Esophagus mucosa (tissue), 1 donor: ENCODE data around the gene YKT6. TPM values are rescaled to one million over a fixed set of nuclear protein-coding genes. Genes with fewer than 3 reads are reported as not detected.
A peak's percentile ranks its signal among the peaks of the same experiment; 100 is the strongest.
"Not testable (repeated sequence)": the region's sequence is repeated elsewhere in the genome, so short reads cannot be mapped to it uniquely, and the experiment has no call there.

Experiments
- ATAC-seq: fragments of 200-7000 bp; cut with Tn5 transposase; one replicate; pipeline ENCODE4 v1.9.1; 2020
- total RNA-seq: library from RNA; stranded (reverse); gene quantifications from one replicate; pipeline ENCODE4 v1.2.4, GENCODE V29; 2023
- donor health status: DM: yes; HTN: yes; CAD: no.

YKT6 gene
- total RNA-seq: 65.2 TPM

- peak; percentile 99 for ATAC-seq
Observed at GRCh38 chr7:44200699-44201461, at the start of gene YKT6. TSS of gene YKT6 (plus strand) at chr7:44200978. CDS start at chr7:44201136, 158 bp downstream.

DNA sequence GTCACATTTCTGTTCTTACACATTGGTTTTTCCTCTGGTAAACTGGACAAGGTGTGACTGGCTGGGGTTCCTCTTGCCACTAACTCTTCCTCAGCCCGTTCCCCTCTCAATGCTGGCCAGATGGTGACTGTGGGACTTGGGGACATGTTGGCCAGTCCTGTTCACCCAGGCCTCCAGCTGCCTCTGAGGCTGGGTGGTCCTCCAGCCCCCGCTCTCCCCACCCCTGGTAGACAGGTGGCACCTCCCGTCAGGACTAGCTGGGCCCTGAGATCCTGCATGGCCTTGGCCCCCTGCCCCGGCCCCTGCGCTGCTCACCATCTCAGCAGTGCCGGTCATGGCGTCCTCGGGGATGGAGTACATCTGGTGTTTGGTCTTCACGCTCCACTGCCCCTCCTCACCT lies 48.8 kb upstream of the YKT6 start:
- no peak for ATAC-seq

DNA sequence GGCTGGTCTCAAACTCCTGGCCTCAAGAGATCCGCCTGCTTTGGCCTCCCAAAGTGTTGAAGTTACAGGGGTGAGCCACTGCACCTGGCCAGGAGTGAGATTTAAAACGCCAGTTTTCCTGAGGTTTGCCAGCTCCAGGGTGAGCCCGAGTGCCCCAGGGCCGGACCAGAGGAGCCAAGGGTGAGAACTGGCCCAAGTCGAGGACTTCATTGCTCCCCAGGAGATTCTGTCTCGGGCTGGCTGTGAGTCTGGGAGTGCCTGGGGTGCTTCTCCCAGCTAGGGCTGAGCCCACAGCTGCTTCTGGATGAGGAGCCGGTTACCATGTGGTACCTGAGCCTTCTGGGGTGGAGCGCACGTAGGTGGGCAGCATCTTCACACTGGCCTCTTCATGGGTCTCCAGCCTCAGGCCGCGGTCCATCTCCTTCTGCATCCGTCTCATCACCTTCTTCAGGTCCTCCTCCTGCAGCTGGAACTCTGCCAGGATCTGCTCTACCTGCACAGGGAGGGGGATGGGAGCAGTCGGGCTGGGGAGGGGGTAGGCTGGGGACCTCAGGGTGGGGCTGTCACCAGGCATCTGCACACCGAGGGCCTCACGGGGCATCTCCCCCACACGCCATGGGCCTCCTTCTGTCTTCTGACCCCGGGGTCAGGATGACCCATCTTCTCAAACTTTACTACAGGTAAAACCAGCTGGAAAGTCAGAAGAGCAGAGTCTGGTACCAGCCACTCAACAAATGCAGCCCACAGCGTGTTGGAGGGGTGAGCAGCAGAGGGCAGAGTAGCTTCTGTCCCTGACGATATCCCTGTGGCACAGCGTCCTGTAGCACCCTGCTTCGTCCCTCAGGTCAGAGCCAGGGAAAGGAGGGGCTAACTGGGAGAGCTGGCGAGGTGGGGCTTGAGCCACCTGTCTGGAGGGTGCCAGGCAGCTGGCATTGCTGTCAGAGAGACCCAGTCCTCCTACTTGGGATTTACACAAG lies 47.5 kb upstream of the YKT6 start:
- ATAC-seq: no peak

GRCh38 chr7:44153948-44154335 lies 46.8 kb upstream of the YKT6 start:
- ATAC-seq: no peak

DNA sequence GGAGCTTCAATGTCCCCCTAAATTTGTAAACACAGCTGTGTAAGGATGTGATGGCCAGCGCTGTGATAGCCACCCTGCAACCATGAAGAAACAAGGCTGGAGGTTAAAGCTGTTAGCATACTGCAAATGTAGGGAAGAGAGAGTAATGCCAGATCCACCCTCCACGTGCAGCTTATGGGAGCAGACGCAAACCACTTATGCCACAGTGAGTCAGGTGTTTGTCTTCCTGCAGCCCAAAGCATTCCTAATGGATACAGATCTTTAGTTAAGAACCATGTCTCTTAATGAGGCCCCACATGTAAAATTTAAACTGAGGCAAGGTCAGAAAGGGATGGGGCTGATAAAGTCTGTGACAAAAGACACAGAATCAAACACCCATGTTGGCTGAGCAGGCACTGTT lies 46.1 kb upstream of the YKT6 start:
- no peak for ATAC-seq

DNA sequence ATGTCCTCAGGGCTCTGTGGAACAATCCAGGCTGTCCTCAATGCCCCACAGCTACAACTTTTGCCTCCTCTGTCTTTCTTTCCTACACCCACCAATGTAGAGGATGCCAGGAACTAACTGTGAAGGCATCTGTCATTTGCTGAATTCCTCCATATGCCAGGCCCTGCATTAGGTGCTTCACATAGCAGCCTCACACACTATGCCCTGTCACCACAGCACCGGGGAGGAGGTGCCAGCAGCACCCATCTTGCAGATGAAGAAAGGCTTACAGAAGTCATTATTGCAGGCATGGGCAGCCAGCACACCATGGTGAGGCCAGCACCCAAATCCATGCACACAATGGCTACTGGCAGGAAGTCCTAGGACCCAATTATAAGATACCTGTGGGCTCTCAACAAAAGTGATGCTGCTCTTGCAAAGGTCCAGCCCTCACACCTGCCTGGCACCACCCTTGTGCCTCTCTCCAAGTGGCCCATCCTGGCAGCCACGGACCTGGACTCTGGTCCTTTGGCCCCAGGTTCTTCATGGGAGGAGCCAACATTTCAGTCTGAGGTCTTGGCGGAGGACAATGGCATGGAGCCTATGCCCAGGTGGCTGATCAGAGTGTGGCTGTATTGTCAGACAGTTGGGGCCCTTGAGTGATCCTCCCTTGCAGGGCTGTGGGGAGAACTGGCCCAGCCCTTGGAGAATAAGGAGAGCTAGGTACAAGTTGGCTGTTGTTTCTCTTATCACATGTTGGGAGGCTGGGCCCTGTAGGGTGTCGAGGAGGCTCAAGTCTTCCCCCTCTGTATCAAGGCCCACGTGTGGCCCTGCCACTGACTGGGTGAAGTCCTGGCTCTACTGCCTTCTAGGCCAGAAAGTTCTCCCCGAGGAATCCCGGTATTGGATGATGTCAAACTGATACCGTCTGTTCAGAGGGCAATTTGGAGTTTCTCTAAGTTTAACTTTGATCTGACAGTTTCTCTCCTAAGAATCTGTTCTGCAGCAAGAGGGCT lies 45.3 kb upstream of the YKT6 start:
- no peak for ATAC-seq

DNA sequence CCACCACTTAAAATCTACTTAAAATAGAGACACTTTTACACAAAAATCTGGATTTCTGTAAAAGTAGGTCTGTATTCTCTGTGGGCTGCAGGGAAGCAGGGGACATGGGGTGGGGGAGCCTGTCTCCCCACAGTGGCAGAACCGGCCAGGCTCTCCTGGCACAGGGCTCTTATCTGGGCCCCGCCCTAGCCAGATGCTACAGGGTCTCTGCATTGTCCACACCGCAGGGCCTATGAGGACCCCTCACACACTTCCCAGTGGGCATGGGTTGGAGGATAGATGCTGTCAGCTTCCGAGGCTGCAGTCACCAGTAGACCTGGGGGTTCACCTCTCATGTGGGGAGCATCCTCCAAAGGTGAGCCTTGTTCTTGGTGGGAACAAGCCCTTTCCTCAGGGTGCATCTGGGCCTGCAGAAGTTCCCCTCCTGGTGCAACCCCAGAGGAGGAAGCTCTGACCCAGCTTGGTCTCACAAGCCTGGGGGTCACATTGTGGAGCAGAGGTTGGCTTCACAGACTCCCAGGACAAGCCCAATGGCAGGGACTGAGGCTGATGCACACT lies 44.2 kb upstream of the YKT6 start:
- no peak for ATAC-seq

DNA sequence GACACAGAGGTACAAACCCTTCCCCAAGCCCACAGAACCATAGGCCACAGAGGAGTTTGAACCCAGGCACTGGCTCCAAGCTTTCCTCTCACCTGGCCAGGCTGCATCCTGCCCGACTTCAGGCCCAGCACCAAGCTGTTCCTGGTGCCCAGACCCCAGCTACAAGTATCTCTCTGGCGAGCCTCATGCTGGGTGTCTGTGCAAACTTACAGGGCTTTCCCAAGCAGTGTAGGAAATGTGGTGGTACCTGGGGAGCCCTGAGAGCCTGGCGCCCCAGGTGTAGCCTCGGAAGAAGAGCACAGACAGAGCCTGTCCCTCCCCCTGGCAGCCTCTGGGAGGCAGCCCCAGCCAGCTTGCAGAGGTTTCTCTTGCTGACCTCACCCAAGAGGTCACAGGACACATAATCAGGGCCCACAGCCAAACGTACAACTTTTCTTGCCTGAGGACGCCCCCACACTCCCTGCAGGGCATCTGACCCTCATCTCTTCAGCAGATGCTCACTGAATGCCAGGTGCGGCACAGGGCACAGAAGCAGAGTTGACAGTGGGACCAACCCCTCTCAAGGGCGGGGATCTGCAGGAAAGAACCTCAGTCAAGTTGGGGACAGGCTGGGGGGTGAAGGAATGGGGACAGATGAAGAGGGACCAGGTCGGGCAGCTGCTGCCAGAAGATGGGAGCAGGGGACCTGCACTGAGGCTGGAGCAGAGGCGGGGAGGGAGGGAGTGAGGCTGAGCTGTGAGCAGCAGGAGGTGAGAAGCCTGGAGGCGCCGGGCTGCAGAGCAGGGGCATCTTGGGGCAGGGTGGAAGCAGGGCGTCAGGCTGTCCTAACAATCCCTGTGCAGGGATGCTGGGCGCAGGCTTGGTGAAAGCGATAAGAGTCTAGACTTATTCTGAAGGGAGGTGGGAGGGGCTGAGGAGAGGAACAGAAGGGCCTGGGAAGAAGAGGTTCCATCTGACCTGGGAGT lies 43.4 kb upstream of the YKT6 start:
- no peak for ATAC-seq

DNA sequence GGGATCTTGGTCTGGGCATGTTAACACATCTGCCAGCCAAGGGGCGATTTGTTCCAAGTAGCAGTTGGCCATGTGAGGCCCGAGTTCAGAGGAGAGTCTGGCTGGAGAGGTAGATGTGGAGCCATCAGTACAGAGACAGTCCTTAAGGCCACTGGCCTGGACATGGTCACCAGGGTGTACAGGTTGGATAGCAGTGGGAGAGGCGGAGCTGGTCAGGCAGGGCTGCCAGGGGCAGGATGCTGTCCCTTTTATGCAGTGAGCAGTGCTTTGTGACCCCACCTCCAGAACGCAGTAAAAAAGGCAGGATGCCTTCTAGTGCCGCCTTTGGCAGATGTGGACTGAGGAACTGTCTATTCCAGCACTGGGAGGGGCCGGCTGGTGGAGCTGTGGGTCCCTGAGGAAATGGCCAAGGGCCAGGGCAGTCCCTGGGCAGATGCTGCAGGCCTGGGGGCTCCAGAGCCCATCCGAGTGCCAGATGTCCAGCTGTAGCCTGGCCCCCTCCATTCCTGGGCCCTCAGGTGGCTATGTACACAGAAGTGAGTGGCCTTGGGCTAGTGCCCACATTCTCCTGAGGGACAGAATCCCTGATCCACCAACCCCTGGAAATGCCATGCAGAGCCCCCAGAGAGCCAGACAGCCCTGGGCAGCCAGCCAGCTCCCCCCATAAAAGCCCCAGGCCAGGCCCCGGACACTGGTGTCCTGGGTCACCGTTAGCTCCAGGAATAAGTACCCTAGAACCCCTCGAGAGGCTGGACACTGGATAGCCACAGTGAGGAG lies 42.5 kb upstream of the YKT6 start:
- ATAC-seq: no peak

DNA sequence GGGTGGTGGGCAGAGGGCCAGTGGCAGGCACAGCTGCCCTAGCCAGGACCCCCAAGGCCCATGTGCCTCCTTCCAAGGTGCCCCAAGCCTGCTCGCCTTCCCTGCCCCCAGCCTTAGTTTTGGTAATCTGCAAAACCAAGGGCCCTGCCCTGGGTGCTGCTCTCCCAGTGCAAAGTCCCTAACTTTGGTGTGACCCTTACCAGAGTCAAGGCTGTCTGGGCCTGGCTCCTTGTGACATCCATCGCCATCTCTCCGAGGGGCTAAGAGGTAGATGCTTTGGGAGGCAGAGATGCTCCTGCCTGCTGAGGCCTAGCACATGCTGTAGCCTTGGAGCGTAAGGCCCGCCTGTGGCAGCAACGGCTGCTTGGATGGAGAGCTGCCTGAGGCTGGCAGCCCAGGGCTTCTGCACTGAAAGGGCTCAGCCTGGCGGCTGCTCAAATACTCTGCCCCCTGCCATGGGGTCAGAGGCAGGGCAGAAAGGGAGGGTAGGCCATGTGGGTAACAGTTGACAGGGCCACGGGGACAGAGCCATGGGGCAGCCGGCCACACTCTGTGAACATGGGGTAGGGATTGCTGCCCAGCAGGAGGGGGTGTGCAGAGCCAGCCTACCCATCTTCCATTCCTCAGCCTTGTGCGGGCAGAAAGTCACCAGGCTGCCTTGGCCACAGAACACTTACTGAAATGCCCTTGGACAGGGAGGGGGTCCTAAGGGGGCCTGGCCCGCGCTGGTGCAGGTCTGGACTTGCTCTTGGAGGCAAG lies 41.7 kb upstream of the YKT6 start:
- no peak for ATAC-seq

- no peak for ATAC-seq
Observed at GRCh38 chr7:44159824-44160630, 40.8 kb upstream of the YKT6 start.

DNA sequence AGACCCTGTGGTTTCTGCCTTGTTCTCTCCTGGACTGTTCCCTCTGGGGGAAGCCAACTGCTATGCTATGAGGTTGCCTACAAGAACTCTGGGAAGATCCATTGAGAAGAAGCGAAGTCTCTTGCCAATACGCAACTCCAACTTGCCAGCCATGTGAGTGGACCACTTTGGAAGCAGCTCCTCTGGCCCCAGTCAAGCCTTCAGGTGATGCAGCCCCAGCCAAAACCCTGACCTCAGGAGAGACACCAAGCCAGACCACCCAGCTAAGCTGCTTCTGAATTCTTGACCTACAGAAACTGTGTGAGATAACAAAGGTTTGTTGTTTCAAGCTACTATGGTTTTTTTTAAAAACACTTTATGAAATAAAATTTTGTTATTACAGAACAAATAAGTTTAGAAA lies 39.4 kb upstream of the YKT6 start:
- no peak for ATAC-seq

GRCh38 chr7:44162179-44162578 lies 38.6 kb upstream of the YKT6 start:
- ATAC-seq: no peak

DNA sequence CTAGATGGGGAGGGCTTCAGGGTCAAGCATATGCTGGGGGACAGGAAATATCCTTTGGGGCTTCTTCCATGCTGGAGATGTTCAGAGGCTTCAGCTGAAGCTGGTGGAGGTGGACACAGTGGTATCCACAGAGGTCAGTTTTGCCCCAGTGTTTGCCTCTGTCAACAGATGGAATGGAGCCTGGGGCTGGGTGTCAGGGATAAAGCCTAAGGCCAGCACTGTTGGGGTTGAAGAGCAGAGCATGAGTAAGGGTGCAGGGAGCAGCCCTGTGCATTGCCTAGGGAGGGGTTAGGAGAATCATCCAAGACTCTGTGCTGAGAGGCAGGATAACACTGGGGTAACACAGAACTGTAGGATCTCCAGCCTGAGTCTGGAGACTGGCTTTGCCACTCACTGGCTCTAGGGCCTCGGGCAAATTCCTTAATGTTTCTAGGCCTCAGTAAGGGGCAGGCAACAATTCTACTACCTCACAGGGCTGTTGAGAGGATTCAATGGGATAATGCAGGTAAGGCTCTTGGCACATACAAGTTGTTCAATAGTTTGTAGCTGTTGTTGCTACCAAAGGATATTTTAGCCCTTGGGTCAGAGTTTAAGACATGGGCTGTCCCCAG lies 37.9 kb upstream of the YKT6 start:
- no peak for ATAC-seq

DNA sequence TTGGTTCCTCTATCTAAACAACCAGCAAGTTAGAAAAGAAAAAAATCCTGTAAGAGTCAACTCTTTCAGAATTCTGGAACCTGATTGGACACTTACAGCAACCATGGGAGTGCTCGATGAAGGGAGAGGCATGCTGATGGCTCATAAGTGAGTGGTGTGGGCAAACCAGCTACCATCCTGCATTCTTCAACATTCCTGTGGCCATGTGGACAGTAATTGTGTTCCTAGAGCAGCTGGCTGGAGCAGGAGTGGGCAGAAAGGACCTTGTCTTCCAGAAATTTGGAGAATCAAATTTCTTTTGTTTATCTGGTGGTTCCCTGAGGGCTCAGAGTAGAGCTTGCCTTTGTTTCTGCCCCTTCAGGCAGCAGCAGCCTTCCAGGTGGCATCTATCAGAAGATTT lies 37.2 kb upstream of the YKT6 start:
- ATAC-seq: peak; percentile 61

DNA sequence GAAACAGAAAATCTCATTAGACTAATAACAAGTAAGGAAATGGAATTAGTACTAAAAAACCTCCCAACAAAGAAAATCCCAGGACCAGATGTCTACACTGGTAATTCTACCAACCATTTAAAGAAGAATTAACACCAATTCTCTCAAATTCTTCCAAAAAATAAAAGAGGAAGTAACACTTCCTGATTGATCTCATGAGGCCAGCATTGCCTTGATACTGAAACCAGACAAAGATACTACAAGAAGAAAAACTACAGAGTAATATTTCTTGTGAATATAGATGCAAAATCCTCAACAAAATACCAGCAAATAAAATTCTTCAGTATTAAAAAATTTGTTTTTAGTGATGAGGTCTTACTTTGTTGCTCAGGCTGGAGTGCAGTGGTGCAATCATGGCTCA lies 32.9 kb upstream of the YKT6 start:
- no peak for ATAC-seq

DNA sequence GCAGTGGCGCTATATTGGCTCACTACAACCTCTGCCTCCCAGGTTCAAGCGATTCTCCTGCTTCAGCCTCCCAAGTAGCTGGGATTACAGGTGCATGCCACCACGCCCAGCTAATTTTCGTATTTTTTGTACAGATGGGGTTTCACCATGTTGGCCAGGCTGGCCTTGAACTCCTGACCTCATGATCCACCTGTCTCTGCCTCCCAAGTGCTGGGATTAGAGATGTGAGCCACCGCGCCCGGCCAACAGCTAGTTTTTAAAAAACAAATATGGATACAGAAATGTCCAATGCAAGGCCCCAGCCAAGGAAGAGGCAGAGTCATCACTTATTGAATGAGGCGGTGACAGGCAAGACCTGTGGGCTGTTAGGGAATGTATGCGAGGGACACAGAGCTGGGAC lies 28.9 kb upstream of the YKT6 start:
- ATAC-seq: not testable (repeated sequence)

DNA sequence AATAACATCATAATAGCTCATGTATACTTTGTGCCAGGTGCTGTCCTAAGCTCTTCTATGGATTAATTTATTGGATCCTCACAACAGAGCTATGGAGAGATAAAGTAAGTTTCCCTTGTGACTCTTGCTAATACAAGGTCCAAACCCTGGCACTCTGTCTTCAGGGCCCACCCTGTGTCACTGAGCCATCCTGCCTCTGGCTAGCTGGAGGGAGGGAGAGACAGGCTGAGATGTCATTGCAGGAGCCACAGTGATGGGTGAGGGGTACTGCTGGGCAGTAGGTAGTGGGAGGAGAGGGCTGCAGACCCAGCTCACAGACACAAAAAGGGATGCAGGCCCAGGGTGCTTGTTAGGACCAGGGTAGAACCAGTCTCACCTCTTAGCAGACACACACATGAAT lies 28.4 kb upstream of the YKT6 start:
- ATAC-seq: no peak
